ENCODE measurements around the gene ADAMTS17.

Gene ADAMTS17

DNA sequence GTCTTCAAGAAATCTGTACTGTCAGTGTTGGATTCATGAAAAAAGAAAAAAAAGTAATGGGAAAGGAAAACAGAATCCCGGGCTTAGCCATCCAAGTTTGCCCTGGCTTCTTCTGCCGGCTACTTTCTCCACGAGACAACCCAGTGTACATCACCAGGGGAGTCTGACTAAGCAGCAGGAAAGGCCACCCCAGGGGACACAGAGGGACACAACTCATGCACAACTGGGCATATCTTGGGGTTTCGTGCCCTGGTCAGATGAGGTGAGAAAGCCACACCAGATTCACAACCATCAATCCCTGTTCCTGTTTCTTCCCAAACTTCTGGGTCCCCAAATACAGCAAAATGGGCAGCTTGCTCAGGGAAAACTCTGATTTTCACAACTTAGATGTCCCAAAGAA is 33.2 kb downstream of the ADAMTS17 start:
- Histone ChIP-seq H3K27ac (ENCODE audit: low read depth, low read length) (no peak overlapping the region), H3F3A (ENCODE audit: control insufficient read depth, insufficient read depth) (no peaks in the 10 kb centered on the region), H3K9me3 (ENCODE audit: control insufficient read depth, insufficient read depth, low read length) (no peaks in the 10 kb centered on the region; the same call in 1 of the 2 replicates), H3K36me3 (ENCODE audit: control insufficient read depth, low read length) (no peaks in the 10 kb centered on the region), H3K4me1 (ENCODE audit: control insufficient read depth, low read length) (no peaks in the 10 kb centered on the region), H4K20me1 (ENCODE audit: control insufficient read depth, insufficient read depth, low read depth, low read length) (no peaks in the 10 kb centered on the region), H3K4me3 (ENCODE audit: low read length) (no peak overlapping the region), H3K27me3 (ENCODE audit: control insufficient read depth, low read length) (no peaks in the 10 kb centered on the region), H3K79me2 (ENCODE audit: control insufficient read depth, low read length) (no peaks in the 10 kb centered on the region), H3K9me2 (replicated peaks; ENCODE audit: control insufficient read depth, low read length) (no peaks in the 10 kb centered on the region), H3K4me2 (ENCODE audit: low read length) (no peak overlapping the region)
- no peak for TF ChIP-seq EZH2phosphoT487 (IDR thresholded peaks at IDR 0.05; ENCODE audit: borderline replicate concordance, low read length)
- TF ChIP-seq, protein P1, sequence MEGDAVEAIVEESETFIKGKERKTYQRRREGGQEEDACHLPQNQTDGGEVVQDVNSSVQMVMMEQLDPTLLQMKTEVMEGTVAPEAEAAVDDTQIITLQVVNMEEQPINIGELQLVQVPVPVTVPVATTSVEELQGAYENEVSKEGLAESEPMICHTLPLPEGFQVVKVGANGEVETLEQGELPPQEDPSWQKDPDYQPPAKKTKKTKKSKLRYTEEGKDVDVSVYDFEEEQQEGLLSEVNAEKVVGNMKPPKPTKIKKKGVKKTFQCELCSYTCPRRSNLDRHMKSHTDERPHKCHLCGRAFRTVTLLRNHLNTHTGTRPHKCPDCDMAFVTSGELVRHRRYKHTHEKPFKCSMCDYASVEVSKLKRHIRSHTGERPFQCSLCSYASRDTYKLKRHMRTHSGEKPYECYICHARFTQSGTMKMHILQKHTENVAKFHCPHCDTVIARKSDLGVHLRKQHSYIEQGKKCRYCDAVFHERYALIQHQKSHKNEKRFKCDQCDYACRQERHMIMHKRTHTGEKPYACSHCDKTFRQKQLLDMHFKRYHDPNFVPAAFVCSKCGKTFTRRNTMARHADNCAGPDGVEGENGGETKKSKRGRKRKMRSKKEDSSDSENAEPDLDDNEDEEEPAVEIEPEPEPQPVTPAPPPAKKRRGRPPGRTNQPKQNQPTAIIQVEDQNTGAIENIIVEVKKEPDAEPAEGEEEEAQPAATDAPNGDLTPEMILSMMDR (IDR thresholded peaks at IDR 0.05; ENCODE audit: low read depth, low read length, poor library complexity, severe bottlenecking), result no peak

DNA sequence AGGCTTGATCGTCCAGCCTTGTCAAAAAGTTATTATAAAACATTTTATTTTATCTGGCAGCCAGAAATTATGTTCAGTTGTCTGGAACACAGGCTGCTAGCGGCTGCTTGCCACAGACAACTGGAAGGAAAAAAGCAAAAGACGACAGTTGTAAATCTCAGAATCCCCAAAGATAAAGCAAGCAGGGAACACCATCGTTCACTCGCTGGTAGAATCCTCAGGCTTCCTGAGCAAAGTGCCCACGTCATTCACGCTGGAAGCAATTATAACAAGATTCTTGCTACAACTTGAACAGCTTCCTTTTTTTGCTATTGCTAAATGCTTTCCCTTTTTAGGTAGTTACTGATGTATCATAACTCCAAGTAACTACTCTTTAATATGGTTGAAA is 33.6 kb downstream of the ADAMTS17 start:
- H3K4me2 ChIP-seq (ENCODE audit: low read length), result no peak overlapping the region
- H3K9me2 ChIP-seq (replicated peaks; ENCODE audit: control insufficient read depth, low read length), result no peaks in the 10 kb centered on the region
- H3K4me1 ChIP-seq (ENCODE audit: control insufficient read depth, low read length), result no peaks in the 10 kb centered on the region
- H3K9me3 ChIP-seq (ENCODE audit: control insufficient read depth, insufficient read depth, low read length), result no peaks in the 10 kb centered on the region; the same call in 1 of the 2 replicates
- H3K79me2 ChIP-seq (ENCODE audit: control insufficient read depth, low read length), result no peaks in the 10 kb centered on the region
- no peak for TF ChIP-seq EZH2phosphoT487 (IDR thresholded peaks at IDR 0.05; ENCODE audit: borderline replicate concordance, low read length)
- TF ChIP-seq, protein P1 (IDR thresholded peaks at IDR 0.05; ENCODE audit: low read depth, low read length, poor library complexity, severe bottlenecking), result no peak
- H3K4me3 ChIP-seq (ENCODE audit: low read length), result no peak overlapping the region
- no peak overlapping the region for H3K27ac ChIP-seq (ENCODE audit: low read depth, low read length)
- H3F3A ChIP-seq (ENCODE audit: control insufficient read depth, insufficient read depth), result no peaks in the 10 kb centered on the region
- H4K20me1 ChIP-seq (ENCODE audit: control insufficient read depth, insufficient read depth, low read depth, low read length), result no peaks in the 10 kb centered on the region
- H3K27me3 ChIP-seq (ENCODE audit: control insufficient read depth, low read length), result no peaks in the 10 kb centered on the region
- H3K36me3 ChIP-seq (ENCODE audit: control insufficient read depth, low read length), result no peaks in the 10 kb centered on the region

DNA sequence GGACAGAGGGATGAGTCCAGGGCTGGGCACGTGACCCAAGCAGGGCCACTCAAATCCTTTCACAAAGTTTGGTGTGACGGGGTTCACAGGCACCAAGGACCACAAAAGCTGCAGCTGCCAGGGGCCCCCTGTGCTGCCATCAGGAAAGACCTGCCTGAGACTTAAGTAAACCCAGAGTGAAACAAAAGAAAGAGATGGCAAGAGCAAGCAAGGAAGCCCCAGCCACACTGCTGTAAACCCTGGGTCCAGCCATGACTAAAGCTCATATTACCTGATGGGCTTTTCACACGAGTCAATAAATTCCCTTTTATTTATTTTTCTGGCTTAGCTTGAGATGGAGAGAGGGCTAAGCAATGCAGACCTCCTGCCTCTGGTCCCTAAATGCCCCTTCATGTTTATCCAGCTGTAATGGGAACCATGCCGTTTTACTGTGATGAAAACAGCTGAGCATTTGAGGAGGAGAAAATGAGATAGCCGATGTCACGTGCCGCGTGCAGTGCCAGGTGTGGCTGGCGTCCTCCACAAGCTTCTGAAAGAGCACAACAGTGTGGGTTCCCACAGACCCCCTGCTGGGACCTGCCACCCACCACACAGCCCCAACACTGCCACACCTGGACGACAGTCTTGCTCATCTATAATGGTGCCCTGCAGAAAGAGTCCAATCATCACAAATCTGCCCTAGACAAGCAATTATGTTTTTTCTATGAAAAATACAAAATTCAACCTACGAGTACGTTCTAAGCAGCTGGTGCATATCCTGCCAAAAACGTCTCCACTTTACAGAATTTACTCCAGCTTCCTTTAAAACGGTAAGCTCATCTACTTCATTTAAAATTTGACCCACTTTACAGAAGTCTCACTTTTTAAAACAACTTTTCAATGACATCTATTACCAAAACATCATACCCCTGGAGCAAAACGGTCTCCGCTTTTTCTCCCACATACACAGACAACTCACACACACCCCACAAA is 34.2 kb downstream of the ADAMTS17 start:
- no peaks in the 10 kb centered on the region for H3F3A ChIP-seq (ENCODE audit: control insufficient read depth, insufficient read depth)
- no peaks in the 10 kb centered on the region for H3K4me1 ChIP-seq (ENCODE audit: control insufficient read depth, low read length)
- H3K27me3 ChIP-seq (ENCODE audit: control insufficient read depth, low read length), result no peaks in the 10 kb centered on the region
- no peak overlapping the region for H3K27ac ChIP-seq (ENCODE audit: low read depth, low read length)
- no peaks in the 10 kb centered on the region for H4K20me1 ChIP-seq (ENCODE audit: control insufficient read depth, insufficient read depth, low read depth, low read length)
- no peaks in the 10 kb centered on the region for H3K36me3 ChIP-seq (ENCODE audit: control insufficient read depth, low read length)
- H3K79me2 ChIP-seq (ENCODE audit: control insufficient read depth, low read length), result no peaks in the 10 kb centered on the region
- TF ChIP-seq, protein P1 (IDR thresholded peaks at IDR 0.05; ENCODE audit: low read depth, low read length, poor library complexity, severe bottlenecking), result no peak
- no peak for TF ChIP-seq EZH2phosphoT487 (IDR thresholded peaks at IDR 0.05; ENCODE audit: borderline replicate concordance, low read length)
- no peaks in the 10 kb centered on the region for H3K9me2 ChIP-seq (replicated peaks; ENCODE audit: control insufficient read depth, low read length)
- H3K4me3 ChIP-seq (ENCODE audit: low read length), result no peak overlapping the region
- H3K4me2 ChIP-seq (ENCODE audit: low read length), result no peak overlapping the region
- no peaks in the 10 kb centered on the region; the same call in 1 of the 2 replicates for H3K9me3 ChIP-seq (ENCODE audit: control insufficient read depth, insufficient read depth, low read length)

Data from DOHH2 (cell line).